K562 (cell line): ENCODE measurements around the gene SLC16A1. TPM values are rescaled to one million over a fixed set of nuclear protein-coding genes. Genes with fewer than 3 reads are reported as not detected.

Experiments used
- ADNP ChIP-seq: fragments of 200-800 bp; sonication (Bioruptor generic); IDR thresholded peaks from 2 replicates; pipeline ENCODE4 v1.6.1; 2016; ENCODE audit warnings: missing genetic modification characterization, missing compliant biosample characterization
- ATF4 ChIP-seq: fragments of 450-650 bp; formaldehyde crosslinking; IDR thresholded peaks from 2 replicates; pipeline ENCODE4 v1.4.0; 2022; ENCODE audit warnings: mild to moderate bottlenecking, moderate library complexity
- CTCF ChIP-seq, 3 experiments: IDR thresholded peaks in 2 of 3; conservative IDR thresholded peaks in 1 of 3; 2 replicates each; pipeline ENCODE4 v1.5.1; 2011 to 2012; ENCODE audit warnings: low read length in 3 of 3, mild to moderate bottlenecking in 3 of 3, control low read depth in 2 of 3, improper control_type of control experiment in 1 of 3, inconsistent platforms in 1 of 3, low read depth in 1 of 3, mixed read lengths in 1 of 3, moderate library complexity in 1 of 3; ENCODE audit not compliant: insufficient read depth in 2 of 3
- ELF4 ChIP-seq: fragments of 450-650 bp; formaldehyde crosslinking; IDR thresholded peaks from 2 replicates; pipeline ENCODE4 v1.4.0; 2022; ENCODE audit warnings: missing genetic modification characterization
- ERF ChIP-seq: fragments of 450-650 bp; formaldehyde crosslinking; IDR thresholded peaks from 2 replicates; pipeline ENCODE4 v1.4.0; 2020; ENCODE audit warnings: mild to moderate bottlenecking, mixed read lengths
- EWSR1 ChIP-seq: fragments of 450-650 bp; IDR thresholded peaks from 2 replicates; pipeline ENCODE4 v1.6.1; 2018; ENCODE audit warnings: borderline replicate concordance, mild to moderate bottlenecking, low read depth, moderate library complexity; ENCODE audit not compliant: partially characterized antibody
- GTF2A2 ChIP-seq: IDR thresholded peaks from 2 replicates; pipeline ENCODE4 v1.6.1; 2016; ENCODE audit warnings: mild to moderate bottlenecking, missing genetic modification characterization, missing compliant biosample characterization
- GTF2E2 ChIP-seq: fragments of 200-800 bp; sonication (Bioruptor generic); IDR thresholded peaks from 2 replicates; pipeline ENCODE4 v1.6.1; 2016; ENCODE audit warnings: missing genetic modification characterization, missing compliant biosample characterization
- KDM2B ChIP-seq: fragments of 250-450 bp; sonication (Bioruptor Pico); IDR thresholded peaks from 2 replicates; pipeline ENCODE4 v1.8.0; 2021; ENCODE audit warnings: mild to moderate bottlenecking, moderate library complexity
- KLF13 ChIP-seq: fragments of 450-650 bp; IDR thresholded peaks from 2 replicates; pipeline ENCODE4 v1.6.1; 2016; ENCODE audit warnings: missing genetic modification characterization, low read depth, mild to moderate bottlenecking, missing compliant biosample characterization, moderate library complexity, borderline replicate concordance
- MEF2A ChIP-seq: IDR thresholded peaks from 2 replicates; pipeline ENCODE4 v1.6.1; 2011; ENCODE audit warnings: low read depth, mild to moderate bottlenecking, low read length, moderate library complexity; ENCODE audit not compliant: control insufficient read depth
- MTA2 ChIP-seq: fragments of 450-650 bp; IDR thresholded peaks from 2 replicates; pipeline ENCODE4 v1.6.1; 2016; ENCODE audit warnings: low read depth
- NCOA1 ChIP-seq: fragments of 450-650 bp; IDR thresholded peaks from 2 replicates; pipeline ENCODE4 v1.6.1; 2016; ENCODE audit warnings: low read depth
- TAF7 ChIP-seq: fragments of 450-650 bp; IDR thresholded peaks from 2 replicates; pipeline ENCODE4 v1.6.1; 2016; ENCODE audit warnings: missing genetic modification characterization, missing compliant biosample characterization
- TOE1 ChIP-seq, 2 experiments: fragments of 450-650 bp in 1 of 2; sonication (generic) in 1 of 2; formaldehyde crosslinking in 1 of 2; IDR thresholded peaks; 2 replicates each; pipeline versions ENCODE4 v1.7.1 to v1.8.0; 2016 to 2022; ENCODE audit warnings: borderline replicate concordance in 2 of 2, mild to moderate bottlenecking in 2 of 2, antibody characterized with exemption in 1 of 2, inconsistent platforms in 1 of 2, low read depth in 1 of 2, missing genetic modification reagents in 1 of 2, moderate library complexity in 1 of 2
- ZNF197 ChIP-seq: fragments of 200-800 bp; sonication (Bioruptor generic); IDR thresholded peaks from 2 replicates; pipeline ENCODE4 v1.6.1; 2016; ENCODE audit warnings: low read depth, missing genetic modification characterization, missing compliant biosample characterization
- ZNF311 ChIP-seq: fragments of 250-450 bp; sonication (Bioruptor Pico); IDR thresholded peaks from 2 replicates; pipeline ENCODE4 v1.4.0; 2020; ENCODE audit warnings: mild to moderate bottlenecking, moderate library complexity
- ZNF785 ChIP-seq: fragments of 250-450 bp; sonication (Bioruptor Pico); IDR thresholded peaks from 2 replicates; pipeline ENCODE4 v1.4.0; 2020; ENCODE audit warnings: mild to moderate bottlenecking
- polyA plus RNA-seq, 8 experiments: library from polyadenylated mRNA; depleted of rRNA in 4 of 8; stranded (reverse) in 5 of 8; unstranded in 3 of 8; fragments of >200 nt; fragmentation: Nextera tagmentation in 2 of 8; fragmentation: Illumina TruSeq in 1 of 8; extraction: Ambion mirVana in 2 of 8; extraction: Trizol in 1 of 8; gene quantifications; 2 replicates each; pipeline versions ENCODE4 v1.2.1 to v1.2.3, GENCODE V29; 2011 to 2014; ENCODE audit warnings: inconsistent platforms in 1 of 8, missing spikeins in 1 of 8
- total RNA-seq, 7 experiments: library from RNA; depleted of rRNA in 6 of 7; stranded (reverse); fragments of >200 nt in 6 of 7; fragmentation: Illumina TruSeq in 2 of 7; extraction: Trizol in 2 of 7; gene quantifications; 2 replicates each; pipeline versions ENCODE4 v1.2.1 to v1.2.3, GENCODE V29; 2011 to 2021; ENCODE audit warnings: low replicate concordance in 1 of 7
- TF ChIP-seq, protein P1 (sequence below): fragments of 450-650 bp; formaldehyde crosslinking; IDR thresholded peaks from 2 replicates; pipeline ENCODE4 v1.4.0; 2020; ENCODE audit warnings: mild to moderate bottlenecking, moderate library complexity
- TF ChIP-seq, protein P2 (sequence below): fragments of 250-450 bp; sonication (Bioruptor Pico); IDR thresholded peaks from 2 replicates; pipeline ENCODE4 v1.5.0; 2021; ENCODE audit warnings: mild to moderate bottlenecking, moderate library complexity

The SLC16A1 gene
- total and polyA plus RNA-seq, 9 of the 15 experiments (the other 6 are each of a cell fraction or from before 2014, with no cell fraction given): 73.1 to 244 (median 117) TPM

- TF ChIP-seq TAF7 (tag) (0 out of 2 replicates have a peak, but pooled peaks have one; percentile 44), ZNF311 (CRISPR knock-in tag) (0 out of 2 replicates have a peak, but pooled peaks have one; percentile 49), CTCF (IDR thresholded peaks at IDR 0.05 in 2 of 3, conservative IDR thresholded peaks at IDR 0.05 in 1 of 3; ENCODE audit: insufficient read depth in 2 of 3, low read depth in 1 of 3, low read length in 3 of 3) (no peak), ZNF785 (CRISPR knock-in tag) (no peak), MEF2A (no peak), KDM2B (CRISPR knock-in tag) (no peak), ATF4 (CRISPR knock-in tag) (no peak), GTF2E2 (tag) (no peak), MTA2 (peak; percentile 39; the same call in 1 of the 2 replicates), NCOA1 (peak; percentile 34; the same call in 1 of the 2 replicates), TOE1 (IDR thresholded peaks at IDR 0.05; ENCODE audit: borderline replicate concordance) (no peak; the same call in 1 of the 2 replicates), TOE1 (CRISPR knock-in tag; IDR thresholded peaks at IDR 0.05; ENCODE audit: borderline replicate concordance, low read depth) (no peak), KLF13 (tag) (no peak), ADNP (tag) (no peak), GTF2A2 (tag) (no peak), EWSR1 (no peak), ERF (CRISPR knock-in tag) (no peak), ELF4 (CRISPR knock-in tag) (no peak), ZNF197 (CRISPR knock-in tag) (0 out of 2 replicates have a peak, but pooled peaks have one; percentile 51)
- TF ChIP-seq, protein P1, sequence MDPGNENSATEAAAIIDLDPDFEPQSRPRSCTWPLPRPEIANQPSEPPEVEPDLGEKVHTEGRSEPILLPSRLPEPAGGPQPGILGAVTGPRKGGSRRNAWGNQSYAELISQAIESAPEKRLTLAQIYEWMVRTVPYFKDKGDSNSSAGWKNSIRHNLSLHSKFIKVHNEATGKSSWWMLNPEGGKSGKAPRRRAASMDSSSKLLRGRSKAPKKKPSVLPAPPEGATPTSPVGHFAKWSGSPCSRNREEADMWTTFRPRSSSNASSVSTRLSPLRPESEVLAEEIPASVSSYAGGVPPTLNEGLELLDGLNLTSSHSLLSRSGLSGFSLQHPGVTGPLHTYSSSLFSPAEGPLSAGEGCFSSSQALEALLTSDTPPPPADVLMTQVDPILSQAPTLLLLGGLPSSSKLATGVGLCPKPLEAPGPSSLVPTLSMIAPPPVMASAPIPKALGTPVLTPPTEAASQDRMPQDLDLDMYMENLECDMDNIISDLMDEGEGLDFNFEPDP (CRISPR knock-in tag): no peak
- TF ChIP-seq, protein P2, sequence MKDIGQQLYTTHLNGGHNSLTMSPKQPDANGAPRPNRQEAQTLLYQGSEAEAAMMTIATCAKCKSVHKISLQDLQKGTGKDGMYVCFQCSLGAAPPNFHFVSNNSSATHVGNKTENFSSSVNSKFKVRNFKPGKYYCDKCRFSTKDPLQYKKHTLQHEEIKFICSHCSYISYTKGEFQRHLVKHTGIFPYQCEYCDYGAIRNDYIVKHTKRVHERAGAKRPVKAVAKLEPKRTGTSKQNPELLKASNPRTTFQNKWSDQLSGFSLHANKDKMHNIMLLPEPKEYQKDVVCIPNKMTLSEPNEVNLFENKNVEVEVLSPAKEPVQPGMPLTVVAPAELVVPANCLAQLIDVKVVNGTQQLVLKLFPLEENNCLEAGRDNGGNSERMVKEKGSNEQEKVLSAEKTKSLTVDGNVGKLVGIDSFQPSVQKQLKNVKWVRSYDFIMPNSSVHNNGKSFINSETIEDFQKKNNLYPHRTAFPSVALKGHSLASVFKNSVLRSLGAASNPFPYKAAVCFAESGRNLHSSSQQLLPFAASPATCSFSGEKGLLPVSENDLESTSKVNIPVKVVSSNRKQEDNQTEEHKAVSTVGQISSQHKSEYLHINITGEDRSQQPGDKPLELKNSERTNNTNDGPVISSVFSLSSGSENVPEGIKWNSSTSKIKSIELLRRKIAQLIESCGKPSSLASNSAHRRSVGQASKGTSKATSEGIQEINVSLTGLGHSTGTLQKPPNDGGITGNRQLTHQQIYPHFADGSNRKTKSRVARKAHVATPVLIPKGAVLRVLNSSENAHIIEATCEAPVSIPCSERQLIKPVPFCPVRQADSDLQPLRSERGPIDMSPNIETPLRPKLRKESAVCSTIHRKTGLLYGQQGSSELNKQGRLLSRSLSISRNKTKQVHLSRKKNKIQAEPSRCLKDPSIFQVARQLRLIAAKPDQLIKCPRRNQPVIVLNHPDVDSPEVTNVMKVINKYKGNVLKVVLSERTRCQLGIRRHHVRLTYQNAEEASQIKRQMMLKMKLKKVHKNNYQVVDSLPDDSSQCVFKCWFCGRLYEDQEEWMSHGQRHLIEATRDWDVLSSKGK (CRISPR knock-in tag): no peak
Measured at GRCh38 chr1:112904071-112904830, 51.7 kb downstream of the SLC16A1 start (continued).
